Measurements from ENCODE around the gene SFXN2.

- TF ChIP-seq CTCF (IDR thresholded peaks at IDR 0.05): no peak
- TF ChIP-seq BHLHE40 (IDR thresholded peaks at IDR 0.05; ENCODE audit: low read depth, low read length): no peak
- no peak for TF ChIP-seq HDAC2 (IDR thresholded peaks at IDR 0.05)
- no peak for TF ChIP-seq POLR2A (IDR thresholded peaks at IDR 0.05; ENCODE audit: low read length)
- no peak for TF ChIP-seq HOXA7 (CRISPR knock-in tag; IDR thresholded peaks at IDR 0.05)
- TF ChIP-seq CHD4 (IDR thresholded peaks at IDR 0.05; ENCODE audit: borderline replicate concordance): no peak
- TF ChIP-seq USF2 (IDR thresholded peaks at IDR 0.05): no peak
- no peak for TF ChIP-seq EP300 (IDR thresholded peaks at IDR 0.05)
- no peak for TF ChIP-seq ZNF302 (CRISPR knock-in tag; IDR thresholded peaks at IDR 0.05)
- no peak for TF ChIP-seq ESRRA (IDR thresholded peaks at IDR 0.05; ENCODE audit: borderline replicate concordance, low read length)
- no peak for TF ChIP-seq MAX (IDR thresholded peaks at IDR 0.05)
These were observed 1.4 kb downstream of the SFXN2 start for GRCh38 chr10:102715880-102716279.
